CD4-positive, alpha-beta T cell treated with Interleukin-21 for 1 hour (primary cell): Measurements from ENCODE around the gene OLAH.

Experiments used
- DNase-seq: peaks from one replicate; pipeline ENCODE4 v3.0.0-alpha.2; 2020

Gene OLAH

GRCh38 chr10:15072358-15072757 lies 28.6 kb downstream of the OLAH start:
- no peak for DNase-seq

GRCh38 chr10:15075421-15075820 lies 31.7 kb downstream of the OLAH start:
- no peak for DNase-seq

DNA sequence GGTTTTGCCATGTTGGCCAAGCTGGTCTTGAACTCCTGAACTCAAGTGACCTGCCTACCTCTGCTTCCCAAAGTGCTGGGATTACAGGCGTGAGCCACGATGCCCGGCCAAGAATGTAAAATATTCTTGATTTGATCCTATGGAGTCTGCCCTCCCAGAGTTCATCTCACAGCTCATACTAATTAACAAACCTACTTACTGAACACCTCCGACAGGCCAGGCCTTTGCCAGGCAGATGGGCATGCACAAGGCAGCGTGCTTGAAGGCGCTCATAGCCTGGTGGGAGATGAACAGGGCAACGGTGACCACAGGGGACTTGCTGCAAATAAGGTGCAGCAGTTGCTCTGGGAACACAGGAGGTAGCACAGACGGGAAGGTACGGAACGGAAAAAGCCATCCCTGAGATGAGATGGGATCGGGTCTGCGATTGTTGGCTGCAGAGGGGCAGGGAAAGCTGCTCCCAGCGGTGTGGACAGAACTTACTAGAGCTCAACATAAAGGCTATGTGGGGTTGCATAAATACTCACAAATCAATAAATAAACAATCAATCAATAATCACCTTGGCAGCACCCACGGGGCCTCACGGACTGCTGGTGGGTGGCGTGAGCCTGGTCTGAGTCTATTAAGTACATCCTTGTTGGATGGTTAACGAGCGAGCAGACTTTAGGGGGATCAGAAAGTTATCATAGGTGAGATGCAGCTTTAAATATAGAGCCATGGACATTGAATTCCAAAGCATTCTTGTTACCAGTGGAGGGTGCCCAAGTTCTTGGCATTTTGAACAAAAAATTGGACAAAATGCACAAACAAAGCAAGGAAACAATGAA lies 40.1 kb downstream of the OLAH start:
- no peak for DNase-seq

DNA sequence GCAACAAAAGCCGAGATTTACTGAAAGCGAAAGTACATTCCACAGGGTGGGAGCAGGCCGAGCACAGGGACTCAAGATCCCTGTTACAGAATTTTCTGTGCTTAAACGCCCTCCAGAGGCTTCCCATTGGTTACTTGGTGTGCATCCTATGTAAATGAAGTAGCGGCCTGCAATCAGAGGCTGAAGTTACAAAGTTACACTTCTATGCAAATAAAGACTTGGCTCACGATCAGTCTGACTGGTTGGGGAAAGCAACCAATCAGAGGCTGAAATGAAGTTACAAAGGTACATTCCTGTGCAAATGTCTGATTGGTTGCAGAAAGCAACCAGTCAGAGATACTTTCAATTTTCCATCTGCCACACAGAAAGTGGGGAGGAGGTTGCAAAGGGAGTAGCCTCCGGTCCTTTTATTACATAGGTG lies 40.8 kb downstream of the OLAH start:
- DNase-seq: peak; percentile 75

GRCh38 chr10:15088428-15089261 lies 44.9 kb downstream of the OLAH start, which contains the start of gene ACBD7:
Gene ACBD7 (minus strand): TSS chr10:15088776. CDS start chr10:15088728, 48 bp downstream.
- peak; percentile 80 for DNase-seq

GRCh38 chr10:15091418-15091817 lies 47.7 kb downstream of the OLAH start:
- DNase-seq: no peak

GRCh38 chr10:15092855-15093408 lies 49.2 kb downstream of the OLAH start:
- DNase-seq: no peak

DNA sequence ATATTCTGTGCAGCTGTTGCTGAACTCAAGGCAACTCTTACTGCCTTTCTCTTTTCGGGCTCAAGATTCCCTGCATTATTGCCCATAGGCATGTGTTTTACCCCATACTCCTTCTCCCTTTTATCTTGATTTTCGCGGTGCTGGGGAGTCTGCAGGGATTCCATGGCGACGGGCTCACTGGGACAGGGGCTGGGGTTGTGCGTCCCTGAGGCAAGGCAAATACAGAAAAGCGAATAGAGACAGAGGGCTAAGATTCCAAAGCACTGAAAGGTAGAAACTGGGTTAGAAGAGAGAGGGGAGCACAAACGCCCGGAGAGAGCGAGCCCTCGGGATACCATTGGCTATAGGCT lies 52.9 kb downstream of the OLAH start:
- no peak for DNase-seq

GRCh38 chr10:15097011-15097812 lies 53.5 kb downstream of the OLAH start, which contains the start of gene RPP38:
Gene RPP38 (plus strand): TSS chr10:15097355. CDS start chr10:15103315, 5,960 bp downstream.
- peak; percentile 94 for DNase-seq

DNA sequence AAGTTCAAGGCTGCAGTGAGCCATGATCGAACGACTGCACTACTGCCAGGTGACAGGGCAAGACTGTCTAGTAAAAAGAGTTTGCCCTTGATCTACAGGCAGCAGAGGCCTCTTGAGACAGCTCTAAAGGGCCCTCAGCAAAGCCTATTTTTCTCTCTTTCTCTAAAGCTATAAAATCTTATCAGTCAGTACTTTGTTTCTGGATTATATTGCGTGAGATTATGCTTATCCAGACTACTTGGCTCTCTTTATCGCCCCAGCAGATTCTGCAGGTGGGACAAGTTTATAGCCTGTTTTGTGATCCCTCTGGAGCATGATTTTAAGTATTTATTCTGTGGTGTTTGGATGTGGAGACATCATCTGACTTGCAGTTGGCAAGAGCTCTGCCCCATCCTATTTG lies 56.1 kb downstream of the OLAH start:
- DNase-seq: no peak

- DNase-seq: no peak
Measured at GRCh38 chr10:15103513-15103912, 59.8 kb downstream of the OLAH start.

DNA sequence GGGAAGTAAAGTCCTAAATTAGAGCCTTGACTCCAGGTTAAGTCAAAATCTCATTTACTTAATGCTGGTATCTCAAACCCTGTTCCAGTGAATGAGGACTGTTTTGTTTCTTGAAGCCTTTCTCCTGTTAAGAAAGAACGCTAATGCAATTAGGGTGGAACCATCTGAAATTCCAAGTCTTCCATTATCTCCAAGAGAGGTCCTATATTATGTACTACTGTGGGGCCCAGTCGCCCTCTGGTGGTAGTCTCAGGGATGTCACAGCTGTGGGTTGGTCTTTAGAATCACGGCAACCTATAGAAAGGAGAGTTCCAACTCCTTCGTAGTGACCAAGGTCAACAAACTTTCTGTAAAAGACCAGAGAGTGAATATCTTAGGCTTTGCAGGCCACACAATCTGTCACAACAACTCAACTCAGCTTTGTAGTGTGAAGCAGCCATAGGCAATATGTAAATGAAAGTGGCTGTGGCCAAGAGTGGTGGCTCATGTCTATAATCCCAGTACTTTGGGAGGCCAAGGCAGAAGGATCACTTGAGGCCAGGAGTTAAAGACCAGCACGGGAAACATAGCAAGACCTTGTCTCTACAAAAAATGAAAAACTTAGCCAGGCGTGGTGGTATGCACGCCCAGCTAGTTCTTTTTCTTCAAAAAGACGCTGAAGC lies 62.7 kb downstream of the OLAH start:
- peak; percentile 73 for DNase-seq

DNA sequence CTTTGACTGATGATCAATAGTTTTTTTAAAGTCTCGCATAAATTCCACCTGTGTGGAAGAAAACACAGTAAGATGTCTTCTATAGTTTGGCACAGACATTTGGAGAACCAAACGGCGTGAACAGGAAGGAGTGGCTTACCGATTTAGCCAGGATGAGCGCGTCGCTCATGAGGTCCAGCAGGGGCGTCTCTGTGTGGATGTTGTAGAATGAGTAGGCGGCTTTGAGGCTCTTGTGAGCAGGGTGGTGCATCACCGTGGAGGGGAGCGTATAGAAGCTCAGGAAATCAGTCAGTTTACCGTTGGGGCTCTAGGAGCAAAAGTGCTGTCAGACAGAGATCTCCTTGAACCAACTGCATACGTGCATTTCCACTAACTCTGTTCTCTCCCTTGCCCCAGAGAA lies 68.9 kb downstream of the OLAH start:
- no peak for DNase-seq

DNA sequence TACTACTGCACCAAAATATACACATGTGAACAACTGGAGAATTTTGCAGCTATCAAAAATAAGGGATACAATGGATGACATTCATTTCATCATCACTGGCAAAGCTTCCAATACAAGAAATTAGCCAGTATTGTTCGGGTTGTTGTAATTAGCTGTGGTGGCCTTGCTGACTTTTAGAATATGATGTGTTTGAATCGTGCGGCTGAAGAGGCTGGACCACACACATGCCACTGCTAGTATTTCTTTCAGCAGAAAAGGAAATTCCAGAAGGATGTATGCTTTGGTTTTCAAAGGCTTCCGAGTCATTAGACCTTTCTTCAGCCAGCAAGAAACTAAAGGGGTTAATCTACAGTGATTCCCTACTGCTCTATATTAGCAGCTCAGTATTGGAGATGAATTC lies 70.0 kb downstream of the OLAH start:
- no peak for DNase-seq

GRCh38 chr10:15116225-15116624 lies 72.5 kb downstream of the OLAH start:
- no peak for DNase-seq

GRCh38 chr10:15118615-15119014 lies 74.9 kb downstream of the OLAH start:
- DNase-seq: no peak

GRCh38 chr10:15120523-15120922 lies 76.8 kb downstream of the OLAH start:
- DNase-seq: no peak

GRCh38 chr10:15121707-15122106 lies 78.0 kb downstream of the OLAH start:
- DNase-seq: no peak

DNA sequence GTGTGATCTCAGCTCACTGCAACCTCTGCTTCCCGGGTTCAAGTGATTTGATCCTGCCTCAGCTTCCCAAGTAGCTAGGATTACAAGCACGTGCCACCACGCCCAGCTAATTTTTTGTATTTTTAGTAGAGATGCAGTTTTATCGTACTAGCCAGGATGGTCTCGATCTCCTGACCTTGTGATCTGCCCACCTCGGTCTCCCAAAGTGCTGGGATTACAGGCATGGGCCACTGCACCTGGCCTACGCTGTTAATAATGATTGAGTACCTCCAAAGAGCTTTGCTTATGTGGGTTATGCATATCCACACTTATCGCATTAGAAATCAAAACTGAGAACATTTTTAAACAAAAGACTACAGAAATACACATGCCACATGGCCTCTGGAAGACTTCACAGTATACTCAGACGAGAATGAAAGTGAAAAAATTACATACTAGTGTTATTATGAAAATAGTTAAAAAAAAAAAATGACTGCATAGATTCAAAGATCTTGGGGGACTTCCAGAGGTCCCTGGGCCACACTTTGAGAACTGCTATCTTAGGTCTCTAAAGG lies 78.8 kb downstream of the OLAH start:
- no peak for DNase-seq
